AG10803 (cell line): Measurements from ENCODE around the gene TRABD2A.

Experiments
- DNase-seq: peaks from one replicate; pipeline ENCODE4 v3.0.0; 2010; ENCODE audit warnings: low read depth
- H3K4me3 ChIP-seq: 2 replicates; pipeline ENCODE4 v1.5.1; 2011; ENCODE audit warnings: mild to moderate bottlenecking, low read length, control low read depth
- TF ChIP-seq, protein P1 (sequence below): conservative IDR thresholded peaks from 2 replicates; pipeline ENCODE4 v1.5.1; 2011; ENCODE audit warnings: mild to moderate bottlenecking, low read length, control low read depth, inconsistent platforms

Gene TRABD2A

DNA sequence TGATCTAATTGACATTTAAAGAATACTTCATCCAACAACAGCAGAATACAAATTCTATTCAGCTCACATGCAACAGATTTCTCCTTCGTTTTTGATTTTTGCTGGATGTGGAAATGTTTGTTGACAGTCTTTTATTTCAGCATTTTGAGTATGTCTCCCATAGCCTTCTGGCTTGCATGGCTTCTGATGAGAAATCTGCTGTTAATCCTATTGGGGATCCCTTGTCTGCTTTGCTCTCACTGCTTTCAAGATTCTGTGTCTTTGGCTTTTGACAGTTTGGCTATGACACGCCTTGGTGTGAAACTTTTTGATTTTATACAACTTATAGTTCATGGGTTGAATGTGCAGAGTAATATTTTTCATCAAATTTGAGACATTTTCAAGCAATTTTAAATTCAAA, 44.7 kb downstream of the TRABD2A start:
- TF ChIP-seq, protein P1, sequence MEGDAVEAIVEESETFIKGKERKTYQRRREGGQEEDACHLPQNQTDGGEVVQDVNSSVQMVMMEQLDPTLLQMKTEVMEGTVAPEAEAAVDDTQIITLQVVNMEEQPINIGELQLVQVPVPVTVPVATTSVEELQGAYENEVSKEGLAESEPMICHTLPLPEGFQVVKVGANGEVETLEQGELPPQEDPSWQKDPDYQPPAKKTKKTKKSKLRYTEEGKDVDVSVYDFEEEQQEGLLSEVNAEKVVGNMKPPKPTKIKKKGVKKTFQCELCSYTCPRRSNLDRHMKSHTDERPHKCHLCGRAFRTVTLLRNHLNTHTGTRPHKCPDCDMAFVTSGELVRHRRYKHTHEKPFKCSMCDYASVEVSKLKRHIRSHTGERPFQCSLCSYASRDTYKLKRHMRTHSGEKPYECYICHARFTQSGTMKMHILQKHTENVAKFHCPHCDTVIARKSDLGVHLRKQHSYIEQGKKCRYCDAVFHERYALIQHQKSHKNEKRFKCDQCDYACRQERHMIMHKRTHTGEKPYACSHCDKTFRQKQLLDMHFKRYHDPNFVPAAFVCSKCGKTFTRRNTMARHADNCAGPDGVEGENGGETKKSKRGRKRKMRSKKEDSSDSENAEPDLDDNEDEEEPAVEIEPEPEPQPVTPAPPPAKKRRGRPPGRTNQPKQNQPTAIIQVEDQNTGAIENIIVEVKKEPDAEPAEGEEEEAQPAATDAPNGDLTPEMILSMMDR = no peak
- DNase-seq = no peak
- no peak overlapping the region for H3K4me3 ChIP-seq

DNA sequence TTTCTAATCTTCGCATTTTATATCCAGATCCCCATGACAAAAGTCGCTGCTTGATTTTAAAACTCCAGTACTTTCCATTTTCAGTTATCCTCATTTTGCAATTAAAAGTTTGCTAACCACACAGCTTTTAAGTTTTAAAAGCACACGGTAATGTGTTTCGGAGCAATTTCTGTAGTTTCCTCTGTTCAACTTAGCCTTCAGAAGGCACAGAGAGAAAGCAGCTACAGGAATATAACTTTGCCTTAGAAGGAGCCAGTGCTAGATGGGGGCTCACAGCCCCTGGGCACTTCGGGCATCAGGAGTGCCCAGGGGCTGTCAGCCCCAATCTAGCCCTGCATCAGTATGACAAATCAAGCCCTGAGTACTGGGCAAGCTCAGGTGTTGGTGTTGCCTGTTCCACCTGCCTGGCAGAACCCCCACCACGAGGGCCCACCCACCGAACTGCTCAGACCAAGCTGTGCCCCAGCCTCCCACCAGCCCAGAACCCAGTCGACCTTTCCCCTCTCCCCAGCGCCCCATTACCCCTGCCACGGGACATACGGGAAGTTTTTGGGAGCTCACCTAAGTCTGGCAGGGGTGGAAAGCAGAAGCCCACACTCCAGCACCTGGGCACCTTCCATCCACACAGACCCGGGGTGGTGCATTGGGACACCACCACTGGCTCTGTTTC, 47.3 kb downstream of the TRABD2A start:
- TF ChIP-seq, protein P1 = no peak
- DNase-seq = no peak
- H3K4me3 ChIP-seq = no peak overlapping the region

DNA sequence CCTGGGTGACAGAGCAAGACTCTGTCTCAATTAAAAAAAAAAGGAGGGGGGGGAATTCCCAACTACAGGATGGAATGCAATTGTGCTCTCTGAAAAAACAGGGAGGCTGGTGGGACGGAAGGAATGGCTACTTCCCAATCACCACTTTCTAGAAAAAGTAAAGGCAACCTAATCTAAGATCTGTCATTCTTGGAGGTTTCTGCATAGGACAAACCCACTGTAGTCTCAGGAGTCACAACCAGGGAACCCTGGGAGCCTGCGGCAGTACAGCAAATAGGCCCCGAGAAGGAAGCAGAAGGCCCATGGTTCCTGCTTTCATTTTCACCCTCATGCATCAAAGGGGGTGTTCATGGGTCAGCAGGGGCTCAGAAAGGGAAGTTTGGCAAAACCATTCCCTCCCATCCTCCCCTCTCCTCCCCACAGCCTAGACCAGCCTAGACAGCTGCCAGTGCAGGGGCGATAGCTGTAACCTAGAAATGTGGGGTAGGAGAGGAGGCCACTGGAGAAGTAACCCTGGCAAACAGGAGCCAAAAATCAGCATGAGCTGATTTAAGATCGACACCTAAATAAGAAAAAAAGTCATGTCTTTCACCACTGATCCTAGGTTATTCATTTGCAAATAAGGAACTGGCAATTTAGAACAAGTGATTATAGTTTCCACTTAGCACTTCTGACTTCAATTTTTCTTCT, 48.0 kb downstream of the TRABD2A start:
- TF ChIP-seq, protein P1 = no peak
- peak; percentile 17 for DNase-seq
- H3K4me3 ChIP-seq = no peak overlapping the region

DNA sequence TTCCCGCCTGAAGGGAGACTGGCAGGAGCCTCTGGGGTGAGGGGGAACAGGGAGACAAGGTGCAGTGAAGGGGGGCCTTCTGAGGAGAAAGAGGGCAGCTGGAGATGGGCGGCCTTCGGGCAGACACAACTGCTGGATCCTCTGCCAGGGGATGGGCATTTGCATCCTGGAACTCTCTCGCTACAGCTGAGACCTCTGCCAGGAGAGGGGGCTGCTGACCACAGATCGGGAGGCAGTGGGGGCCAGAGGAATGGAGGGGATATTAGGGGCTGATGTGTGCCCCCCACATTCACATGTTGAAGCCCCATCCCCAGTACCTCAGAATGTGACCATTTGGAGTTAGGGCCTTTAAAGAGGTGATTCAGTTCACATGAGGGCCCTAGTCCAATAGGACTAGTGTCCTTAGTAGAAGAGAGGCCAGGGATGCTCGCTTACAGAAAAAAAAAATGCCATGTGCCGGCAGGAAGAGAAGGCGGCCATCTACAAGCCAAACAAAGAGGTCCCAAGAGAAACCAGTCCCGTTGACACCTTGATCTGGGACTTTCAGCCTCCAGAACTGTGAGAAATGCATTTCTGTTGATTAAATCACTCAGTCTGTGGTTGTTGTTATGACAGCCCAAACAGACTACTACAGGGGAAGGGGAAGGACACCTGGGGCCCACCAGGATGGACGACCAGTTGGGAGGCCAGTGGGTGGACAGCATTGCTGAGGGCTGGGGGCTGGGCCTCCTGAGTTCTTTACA, 50.0 kb downstream of the TRABD2A start:
- TF ChIP-seq, protein P1 = no peak
- no peak overlapping the region for H3K4me3 ChIP-seq
- no peak for DNase-seq

DNA sequence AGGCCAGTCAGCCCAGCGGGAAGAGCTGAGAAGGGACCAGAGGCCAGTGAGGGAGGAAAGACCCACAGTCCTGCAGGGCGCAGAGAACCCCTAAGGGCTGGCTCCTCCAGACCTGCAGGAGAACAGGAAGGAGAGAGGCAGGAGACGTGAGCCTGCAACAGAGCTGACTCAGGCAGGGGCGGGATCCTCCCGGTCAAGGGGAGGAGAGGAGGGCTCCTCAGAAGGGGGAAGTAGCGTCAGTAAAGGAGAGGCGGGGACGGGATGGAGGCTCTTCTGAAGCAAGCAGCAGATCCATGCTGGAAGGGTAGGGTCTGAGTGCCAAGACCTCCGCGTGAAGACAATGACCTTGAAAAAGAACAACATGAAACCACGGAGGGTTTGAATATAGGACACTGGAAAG, 50.8 kb downstream of the TRABD2A start:
- no peak overlapping the region for H3K4me3 ChIP-seq
- TF ChIP-seq, protein P1 = no peak
- peak; percentile 24 for DNase-seq

DNA sequence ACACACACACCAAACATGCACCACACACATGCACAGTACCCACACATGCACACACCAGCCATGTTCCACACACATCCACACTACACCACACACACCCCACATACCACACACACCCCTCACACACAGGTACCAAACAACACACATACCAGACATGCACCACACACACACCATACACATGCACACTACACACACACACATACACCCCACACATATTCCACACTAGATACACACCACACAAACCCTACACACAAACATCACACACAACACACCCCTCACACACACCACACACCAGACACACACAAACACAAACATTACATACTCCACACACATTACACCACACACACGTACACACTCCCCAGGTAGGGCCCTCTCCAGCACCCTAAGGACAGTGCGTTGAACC, 51.2 kb downstream of the TRABD2A start:
- DNase-seq = no peak

More for the DNA sequence above, 51.2 kb downstream of the TRABD2A start:
- TF ChIP-seq, protein P1 = no peak
- no peak overlapping the region for H3K4me3 ChIP-seq
